Ishikawa (cell line): ENCODE measurements around the gene NPHS1.

Experiments used
- CEBPB ChIP-seq: IDR thresholded peaks from 2 replicates; pipeline ENCODE4 v1.6.1; 2012
- CREB1 ChIP-seq: IDR thresholded peaks from 2 replicates; pipeline ENCODE4 v1.6.1; 2012; ENCODE audit warnings: low read depth
- EGR1 ChIP-seq: IDR thresholded peaks from 2 replicates; pipeline ENCODE4 v1.6.1; 2012
- EP300 ChIP-seq: IDR thresholded peaks from 2 replicates; pipeline ENCODE4 v1.6.1; 2012; ENCODE audit warnings: borderline replicate concordance
- FOXM1 ChIP-seq: IDR thresholded peaks from 2 replicates; pipeline ENCODE4 v1.6.1; 2012; ENCODE audit warnings: low read depth, borderline replicate concordance
- NFIC ChIP-seq: IDR thresholded peaks from 2 replicates; pipeline ENCODE4 v1.6.1; 2012
- RAD21 ChIP-seq: IDR thresholded peaks from 2 replicates; pipeline ENCODE4 v1.6.1; 2012; ENCODE audit warnings: low read depth
- TAF1 ChIP-seq: IDR thresholded peaks from 2 replicates; pipeline ENCODE4 v1.6.1; 2012; ENCODE audit warnings: low read depth, mild to moderate bottlenecking
- TCF12 ChIP-seq: IDR thresholded peaks from 2 replicates; pipeline ENCODE4 v1.6.1; 2012; ENCODE audit warnings: low read depth
- TEAD4 ChIP-seq: IDR thresholded peaks from 2 replicates; pipeline ENCODE4 v1.6.1; 2012
- YY1 ChIP-seq: IDR thresholded peaks from 2 replicates; pipeline ENCODE4 v1.6.1; 2012; ENCODE audit warnings: low read depth
- ZBTB7A ChIP-seq: IDR thresholded peaks from 2 replicates; pipeline ENCODE4 v1.6.1; 2012; ENCODE audit warnings: low read depth
- TF ChIP-seq, protein P1 (sequence below): IDR thresholded peaks from 2 replicates; pipeline ENCODE4 v1.6.1; 2012
- TF ChIP-seq, protein P2 (sequence below): IDR thresholded peaks from 2 replicates; pipeline ENCODE4 v1.6.1; 2012; ENCODE audit warnings: low read depth, mild to moderate bottlenecking
- TF ChIP-seq, protein P3 (sequence below): IDR thresholded peaks from 2 replicates; pipeline ENCODE4 v1.6.1; 2012

NPHS1 gene

DNA sequence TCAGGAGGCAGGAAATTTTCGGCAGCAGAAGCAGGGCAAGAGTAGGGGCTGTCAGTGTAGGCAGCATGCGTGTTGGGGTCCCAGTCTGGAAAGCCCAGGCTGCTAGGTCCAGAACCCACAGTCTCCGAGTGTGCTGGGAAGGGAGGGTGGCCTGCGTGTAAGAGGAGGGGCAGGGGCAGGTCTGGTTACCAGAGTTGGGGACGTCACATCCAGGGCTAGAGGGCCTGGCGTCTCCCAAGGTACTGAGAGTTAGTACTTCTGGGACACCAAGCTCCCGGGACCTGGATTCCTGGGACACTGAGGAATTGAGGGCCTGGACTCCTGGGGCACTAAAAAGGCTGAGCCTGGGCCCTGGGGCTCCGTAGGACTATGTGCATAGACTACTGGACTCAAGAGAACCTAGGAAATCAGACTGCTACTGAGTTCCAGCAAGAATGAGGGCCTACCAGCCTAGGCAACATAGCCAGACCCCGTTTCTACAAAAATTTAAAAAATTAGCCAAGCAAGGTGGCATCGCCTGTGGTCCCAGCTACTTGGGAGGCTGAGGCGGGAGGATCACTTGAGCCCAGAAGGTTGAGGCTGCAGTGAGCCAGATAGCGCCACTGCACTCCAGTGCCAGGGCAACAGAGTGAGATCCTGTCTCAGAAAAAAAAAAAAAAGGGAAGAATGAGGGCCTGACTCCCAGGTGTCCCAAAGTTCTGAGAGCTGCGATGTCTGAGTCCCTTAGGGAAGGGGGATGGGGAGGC is 45.6 kb upstream of the NPHS1 start:
- TF ChIP-seq EGR1 (no peak), NFIC (no peak), CEBPB (no peak), RAD21 (no peak), TEAD4 (no peak), TCF12 (no peak), EP300 (no peak), YY1 (no peak), TAF1 (no peak), CREB1 (no peak), FOXM1 (no peak), ZBTB7A (no peak)
- TF ChIP-seq, protein P1, sequence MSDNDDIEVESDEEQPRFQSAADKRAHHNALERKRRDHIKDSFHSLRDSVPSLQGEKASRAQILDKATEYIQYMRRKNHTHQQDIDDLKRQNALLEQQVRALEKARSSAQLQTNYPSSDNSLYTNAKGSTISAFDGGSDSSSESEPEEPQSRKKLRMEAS = no peak
- TF ChIP-seq, protein P2, sequence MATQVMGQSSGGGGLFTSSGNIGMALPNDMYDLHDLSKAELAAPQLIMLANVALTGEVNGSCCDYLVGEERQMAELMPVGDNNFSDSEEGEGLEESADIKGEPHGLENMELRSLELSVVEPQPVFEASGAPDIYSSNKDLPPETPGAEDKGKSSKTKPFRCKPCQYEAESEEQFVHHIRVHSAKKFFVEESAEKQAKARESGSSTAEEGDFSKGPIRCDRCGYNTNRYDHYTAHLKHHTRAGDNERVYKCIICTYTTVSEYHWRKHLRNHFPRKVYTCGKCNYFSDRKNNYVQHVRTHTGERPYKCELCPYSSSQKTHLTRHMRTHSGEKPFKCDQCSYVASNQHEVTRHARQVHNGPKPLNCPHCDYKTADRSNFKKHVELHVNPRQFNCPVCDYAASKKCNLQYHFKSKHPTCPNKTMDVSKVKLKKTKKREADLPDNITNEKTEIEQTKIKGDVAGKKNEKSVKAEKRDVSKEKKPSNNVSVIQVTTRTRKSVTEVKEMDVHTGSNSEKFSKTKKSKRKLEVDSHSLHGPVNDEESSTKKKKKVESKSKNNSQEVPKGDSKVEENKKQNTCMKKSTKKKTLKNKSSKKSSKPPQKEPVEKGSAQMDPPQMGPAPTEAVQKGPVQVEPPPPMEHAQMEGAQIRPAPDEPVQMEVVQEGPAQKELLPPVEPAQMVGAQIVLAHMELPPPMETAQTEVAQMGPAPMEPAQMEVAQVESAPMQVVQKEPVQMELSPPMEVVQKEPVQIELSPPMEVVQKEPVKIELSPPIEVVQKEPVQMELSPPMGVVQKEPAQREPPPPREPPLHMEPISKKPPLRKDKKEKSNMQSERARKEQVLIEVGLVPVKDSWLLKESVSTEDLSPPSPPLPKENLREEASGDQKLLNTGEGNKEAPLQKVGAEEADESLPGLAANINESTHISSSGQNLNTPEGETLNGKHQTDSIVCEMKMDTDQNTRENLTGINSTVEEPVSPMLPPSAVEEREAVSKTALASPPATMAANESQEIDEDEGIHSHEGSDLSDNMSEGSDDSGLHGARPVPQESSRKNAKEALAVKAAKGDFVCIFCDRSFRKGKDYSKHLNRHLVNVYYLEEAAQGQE = no peak
- TF ChIP-seq, protein P3, sequence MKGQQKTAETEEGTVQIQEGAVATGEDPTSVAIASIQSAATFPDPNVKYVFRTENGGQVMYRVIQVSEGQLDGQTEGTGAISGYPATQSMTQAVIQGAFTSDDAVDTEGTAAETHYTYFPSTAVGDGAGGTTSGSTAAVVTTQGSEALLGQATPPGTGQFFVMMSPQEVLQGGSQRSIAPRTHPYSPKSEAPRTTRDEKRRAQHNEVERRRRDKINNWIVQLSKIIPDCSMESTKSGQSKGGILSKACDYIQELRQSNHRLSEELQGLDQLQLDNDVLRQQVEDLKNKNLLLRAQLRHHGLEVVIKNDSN = no peak

DNA sequence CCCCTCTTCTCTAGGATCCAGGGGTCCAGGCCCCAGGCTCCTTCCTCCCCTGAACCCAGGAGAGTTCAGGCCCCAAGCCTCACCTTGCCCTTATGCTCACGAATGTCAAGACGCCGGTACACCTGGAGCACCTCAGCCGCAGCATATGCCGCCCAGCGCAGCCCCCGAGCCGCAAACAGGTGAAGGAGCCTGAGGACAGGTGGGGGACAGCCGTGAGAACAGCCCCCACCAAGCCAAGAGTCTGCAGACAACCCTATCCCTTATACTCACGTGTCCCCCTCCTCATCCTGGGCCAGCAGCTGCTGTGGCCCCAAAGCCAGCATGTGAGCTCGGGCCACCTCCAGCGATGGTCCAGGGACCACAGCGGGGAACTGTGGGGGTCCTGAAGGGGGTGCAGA is 44.3 kb upstream of the NPHS1 start:
- no peak for TF ChIP-seq CREB1
- TF ChIP-seq FOXM1 = no peak
- TF ChIP-seq TAF1 = no peak
- TF ChIP-seq NFIC = no peak

DNA sequence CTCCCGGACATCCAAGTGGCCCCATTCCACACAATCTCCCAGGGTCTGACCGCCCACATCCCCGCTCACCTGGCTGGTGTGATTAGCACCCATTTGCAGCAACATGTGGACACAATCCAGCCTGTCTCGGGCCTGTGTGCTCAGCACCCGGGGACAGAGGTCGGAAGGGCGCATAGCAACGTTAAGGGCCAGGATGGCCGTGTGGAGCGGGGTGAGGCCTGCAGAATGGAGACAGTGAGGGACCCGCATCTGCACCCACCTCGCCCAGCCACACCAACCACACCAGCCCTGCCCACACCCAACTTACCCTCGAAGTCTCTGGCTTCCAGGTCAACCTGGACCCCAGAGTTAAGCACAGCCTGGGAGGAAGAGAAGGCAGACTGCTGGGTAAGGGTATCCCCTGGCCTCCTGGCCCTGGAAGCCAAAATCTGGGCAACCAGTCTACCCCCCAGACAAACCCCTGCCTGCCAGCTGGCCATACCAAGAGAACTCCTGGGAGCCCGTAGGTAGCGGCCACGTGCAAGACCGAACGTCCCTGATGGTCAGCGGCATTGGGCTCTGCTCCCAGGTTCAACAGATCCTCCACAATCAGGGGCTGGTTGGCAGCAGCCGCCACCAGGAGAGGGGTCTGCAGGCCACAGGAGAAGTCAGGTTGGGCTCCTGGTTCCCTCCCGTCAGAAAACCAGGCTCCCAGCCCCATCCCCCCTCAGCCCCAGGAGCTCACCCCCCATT is 43.8 kb upstream of the NPHS1 start:
- TF ChIP-seq TEAD4 = no peak
- no peak for TF ChIP-seq EGR1
- TF ChIP-seq YY1 = no peak
- no peak for TF ChIP-seq RAD21
- TF ChIP-seq, protein P1 = no peak
- TF ChIP-seq, protein P3 = no peak
- TF ChIP-seq TCF12 = no peak
- TF ChIP-seq TAF1 = no peak
- no peak for TF ChIP-seq CEBPB
- TF ChIP-seq, protein P2 = no peak
- no peak for TF ChIP-seq ZBTB7A
- no peak for TF ChIP-seq EP300
- TF ChIP-seq FOXM1 = no peak
- TF ChIP-seq CREB1 = no peak
- no peak for TF ChIP-seq NFIC

DNA sequence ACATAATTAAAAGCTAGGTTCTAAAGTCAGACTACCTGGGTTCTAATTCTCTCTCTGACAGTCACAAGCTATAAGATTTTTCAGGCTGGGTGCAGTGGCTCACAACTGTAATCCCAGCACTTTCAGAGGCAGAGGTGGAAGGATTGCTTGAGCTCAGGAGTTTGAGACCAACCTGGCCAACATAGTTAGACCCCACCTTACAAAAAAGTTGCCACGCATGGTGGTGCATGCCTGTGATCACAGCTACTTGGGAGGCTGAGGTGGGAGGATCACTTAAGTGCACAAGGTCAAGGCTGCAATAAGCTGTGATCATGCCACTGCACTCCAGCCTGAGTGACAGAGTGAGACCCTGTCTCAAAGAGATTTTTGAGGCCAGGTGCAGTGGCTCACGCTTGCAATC is 42.0 kb upstream of the NPHS1 start:
- no peak for TF ChIP-seq TCF12
- TF ChIP-seq EGR1 = no peak
- no peak for TF ChIP-seq TEAD4
- TF ChIP-seq NFIC = no peak
- no peak for TF ChIP-seq CEBPB
- TF ChIP-seq TAF1 = no peak
- TF ChIP-seq, protein P1 = no peak
- TF ChIP-seq ZBTB7A = no peak
- no peak for TF ChIP-seq EP300
- no peak for TF ChIP-seq RAD21

DNA sequence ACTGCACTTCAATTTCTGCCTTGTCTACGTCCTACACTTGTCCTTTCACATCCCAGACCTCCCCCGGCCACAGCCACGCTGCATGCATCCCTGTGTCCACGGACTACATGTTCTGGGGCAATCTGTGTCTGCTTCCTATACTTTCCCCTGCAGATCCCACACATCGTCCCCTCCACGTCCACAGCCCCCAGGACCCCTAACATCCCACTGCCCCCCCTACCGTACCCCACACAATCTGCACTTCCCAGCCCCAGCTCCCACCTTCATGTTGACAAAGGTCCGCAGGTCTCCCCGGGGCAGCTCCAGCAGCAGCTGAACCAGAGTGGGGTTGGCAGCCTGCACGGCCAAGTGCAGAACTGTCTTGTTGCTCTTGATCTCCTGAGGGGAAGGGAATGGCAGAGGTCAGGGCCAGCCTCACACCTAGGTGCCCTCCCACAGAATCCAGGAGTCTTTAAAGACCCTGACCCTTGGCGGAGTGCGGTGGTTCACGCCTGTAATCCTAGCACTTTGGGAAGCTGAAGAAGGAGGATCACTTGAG is 37.9 kb upstream of the NPHS1 start:
- TF ChIP-seq EP300 (no peak), RAD21 (no peak), TCF12 (no peak), YY1 (no peak), FOXM1 (no peak), TAF1 (no peak), NFIC (no peak), CEBPB (no peak), EGR1 (no peak), TEAD4 (no peak), ZBTB7A (no peak), CREB1 (no peak)
- TF ChIP-seq, protein P1 = no peak
- TF ChIP-seq, protein P2 = no peak
- TF ChIP-seq, protein P3 = no peak
